22Rv1 (cell line): ENCODE results near the gene MAP2K6.
A peak's percentile ranks its signal among the peaks of the same experiment; 100 is the strongest.

Source experiments
- H3K27ac ChIP-seq: fragments of 450-650 bp; 2 replicates; pipeline ENCODE4 v1.5.1; 2017
- ZFX ChIP-seq: fragments of 450-650 bp; IDR thresholded peaks from 2 replicates; pipeline ENCODE4 v1.6.1; 2017; ENCODE audit warnings: antibody characterized with exemption, borderline replicate concordance
- TF ChIP-seq, protein P1 (sequence below): fragments of 450-650 bp; IDR thresholded peaks from 2 replicates; pipeline ENCODE4 v1.5.1; 2017; ENCODE audit warnings: mild to moderate bottlenecking

Gene MAP2K6

DNA sequence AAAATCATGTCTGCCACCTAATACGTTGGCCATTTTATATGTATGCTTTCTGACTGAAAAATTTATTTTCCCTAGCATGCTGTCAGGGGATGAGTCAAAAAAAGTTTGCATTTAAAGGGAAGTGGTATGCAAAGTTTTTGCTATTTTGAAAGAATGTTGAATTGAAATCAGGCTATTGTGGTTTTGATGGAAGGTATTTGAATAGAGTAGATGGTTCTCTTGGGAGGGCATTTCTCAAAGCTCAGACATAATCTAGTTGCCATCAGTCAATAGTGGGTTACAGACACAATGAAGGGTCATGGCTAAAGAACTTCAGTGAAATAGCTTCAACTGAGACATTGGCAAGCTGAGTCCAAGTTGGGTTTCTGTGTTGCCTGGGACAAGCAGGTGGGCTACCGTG lies 102.4 kb downstream of the MAP2K6 start:
- no peak overlapping the region for H3K27ac ChIP-seq
- TF ChIP-seq ZFX: no peak
- TF ChIP-seq, protein P1, sequence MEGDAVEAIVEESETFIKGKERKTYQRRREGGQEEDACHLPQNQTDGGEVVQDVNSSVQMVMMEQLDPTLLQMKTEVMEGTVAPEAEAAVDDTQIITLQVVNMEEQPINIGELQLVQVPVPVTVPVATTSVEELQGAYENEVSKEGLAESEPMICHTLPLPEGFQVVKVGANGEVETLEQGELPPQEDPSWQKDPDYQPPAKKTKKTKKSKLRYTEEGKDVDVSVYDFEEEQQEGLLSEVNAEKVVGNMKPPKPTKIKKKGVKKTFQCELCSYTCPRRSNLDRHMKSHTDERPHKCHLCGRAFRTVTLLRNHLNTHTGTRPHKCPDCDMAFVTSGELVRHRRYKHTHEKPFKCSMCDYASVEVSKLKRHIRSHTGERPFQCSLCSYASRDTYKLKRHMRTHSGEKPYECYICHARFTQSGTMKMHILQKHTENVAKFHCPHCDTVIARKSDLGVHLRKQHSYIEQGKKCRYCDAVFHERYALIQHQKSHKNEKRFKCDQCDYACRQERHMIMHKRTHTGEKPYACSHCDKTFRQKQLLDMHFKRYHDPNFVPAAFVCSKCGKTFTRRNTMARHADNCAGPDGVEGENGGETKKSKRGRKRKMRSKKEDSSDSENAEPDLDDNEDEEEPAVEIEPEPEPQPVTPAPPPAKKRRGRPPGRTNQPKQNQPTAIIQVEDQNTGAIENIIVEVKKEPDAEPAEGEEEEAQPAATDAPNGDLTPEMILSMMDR: no peak

DNA sequence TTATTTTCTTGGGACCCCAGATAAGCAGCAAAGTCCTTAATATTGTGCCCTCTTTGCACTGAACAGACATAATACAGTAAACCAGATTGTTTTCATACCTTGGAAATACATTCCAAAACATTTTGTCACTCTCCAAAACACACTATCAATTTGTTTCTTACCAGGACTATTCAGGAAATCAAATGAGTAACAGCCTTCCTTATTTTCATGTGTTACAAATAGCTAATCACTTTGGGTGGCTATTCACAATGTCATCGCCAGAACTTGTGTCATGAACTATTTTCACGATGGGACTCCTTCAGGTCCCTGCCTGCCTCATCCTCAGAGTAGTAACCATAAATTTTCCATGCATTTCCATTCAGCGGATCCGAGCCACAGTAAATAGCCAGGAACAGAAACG lies 104.5 kb downstream of the MAP2K6 start:
- H3K27ac ChIP-seq: no peak overlapping the region
- TF ChIP-seq, protein P1: no peak
- TF ChIP-seq ZFX: no peak

DNA sequence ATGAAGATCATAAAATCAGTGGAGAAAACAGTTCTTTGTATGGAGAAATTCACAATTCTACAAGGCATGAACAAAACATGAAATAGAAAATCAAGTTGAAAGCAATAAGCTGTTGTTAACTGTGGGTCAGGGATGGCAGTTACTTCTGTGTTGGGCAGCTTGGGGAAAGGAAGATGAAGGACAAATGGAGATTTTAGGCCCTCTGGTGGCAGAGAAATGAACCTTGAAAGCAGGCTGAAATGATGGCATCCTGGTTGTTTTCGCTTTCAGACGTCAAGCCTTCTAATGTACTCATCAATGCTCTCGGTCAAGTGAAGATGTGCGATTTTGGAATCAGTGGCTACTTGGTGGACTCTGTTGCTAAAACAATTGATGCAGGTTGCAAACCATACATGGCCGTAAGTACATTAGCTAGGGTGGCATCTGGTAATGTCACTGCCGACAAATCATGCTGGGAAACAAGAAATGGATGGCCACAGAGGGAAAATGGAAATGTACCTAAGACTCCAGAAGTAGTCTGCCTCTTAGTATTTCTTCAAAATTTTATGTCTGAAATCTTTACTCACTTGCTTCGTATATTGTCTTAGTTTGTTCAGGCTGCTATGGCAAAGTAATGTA lies 108.9 kb downstream of the MAP2K6 start:
- no peak for TF ChIP-seq ZFX
- TF ChIP-seq, protein P1: peak; percentile 71
- no peak overlapping the region for H3K27ac ChIP-seq

DNA sequence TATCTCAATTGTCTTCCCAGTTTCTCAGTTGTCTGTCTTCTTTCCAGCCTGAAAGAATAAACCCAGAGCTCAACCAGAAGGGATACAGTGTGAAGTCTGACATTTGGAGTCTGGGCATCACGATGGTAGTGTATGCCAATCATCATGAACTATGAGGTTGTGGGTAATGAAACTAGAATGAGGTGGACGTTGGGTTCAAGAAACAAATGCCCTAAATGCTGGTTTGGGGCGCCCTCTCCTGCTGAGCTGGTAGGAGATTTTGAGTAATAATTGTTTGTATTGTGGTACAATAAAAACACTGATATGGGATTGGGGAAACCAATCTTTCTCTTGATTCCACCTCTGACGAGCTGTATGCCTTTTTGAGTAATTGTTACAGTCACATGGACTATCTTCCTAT lies 110.4 kb downstream of the MAP2K6 start:
- no peak overlapping the region for H3K27ac ChIP-seq
- TF ChIP-seq ZFX: no peak
- TF ChIP-seq, protein P1: no peak

DNA sequence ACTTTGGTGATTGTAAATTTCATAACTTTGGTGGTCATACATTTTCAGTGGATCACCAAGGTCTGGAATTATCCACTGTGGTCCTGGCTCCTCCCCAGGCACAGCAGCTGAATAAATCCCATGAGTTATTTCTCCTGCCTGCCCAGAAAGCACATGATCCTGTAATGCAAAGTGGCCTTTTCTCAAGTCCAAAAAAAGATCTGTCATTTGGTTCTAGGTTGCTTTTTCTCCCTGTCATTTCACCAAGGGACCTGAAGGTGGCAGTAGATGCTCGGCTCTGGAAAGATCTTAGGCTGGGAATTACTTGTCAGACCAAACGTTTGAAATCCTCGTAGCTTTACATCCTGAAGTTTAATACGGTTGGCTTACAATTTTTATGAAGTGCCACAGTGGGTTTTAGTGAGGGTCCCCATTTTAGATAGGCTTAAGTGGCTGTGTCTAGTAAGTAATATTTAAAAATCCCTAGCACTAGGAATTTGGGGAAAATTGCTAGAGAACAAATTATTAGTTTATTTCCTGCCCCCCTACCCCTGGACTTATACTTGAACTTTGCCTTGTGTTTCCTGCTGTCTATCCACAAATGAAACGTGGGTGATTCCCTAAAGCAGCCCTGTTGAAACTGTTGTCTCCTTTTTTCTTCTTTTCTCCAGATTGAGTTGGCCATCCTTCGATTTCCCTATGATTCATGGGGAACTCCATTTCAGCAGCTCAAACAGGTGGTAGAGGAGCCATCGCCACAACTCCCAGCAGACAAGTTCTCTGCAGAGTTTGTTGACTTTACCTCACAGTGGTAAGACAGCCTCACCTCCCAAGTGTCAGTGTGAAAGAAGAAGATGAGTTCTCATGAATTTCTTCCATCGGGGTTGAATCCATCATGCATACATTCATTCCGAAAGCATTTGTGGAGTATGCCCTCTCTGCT lies 111.7 kb downstream of the MAP2K6 start:
- TF ChIP-seq, protein P1: peak; percentile 93
- TF ChIP-seq ZFX: no peak
- no peak overlapping the region for H3K27ac ChIP-seq

DNA sequence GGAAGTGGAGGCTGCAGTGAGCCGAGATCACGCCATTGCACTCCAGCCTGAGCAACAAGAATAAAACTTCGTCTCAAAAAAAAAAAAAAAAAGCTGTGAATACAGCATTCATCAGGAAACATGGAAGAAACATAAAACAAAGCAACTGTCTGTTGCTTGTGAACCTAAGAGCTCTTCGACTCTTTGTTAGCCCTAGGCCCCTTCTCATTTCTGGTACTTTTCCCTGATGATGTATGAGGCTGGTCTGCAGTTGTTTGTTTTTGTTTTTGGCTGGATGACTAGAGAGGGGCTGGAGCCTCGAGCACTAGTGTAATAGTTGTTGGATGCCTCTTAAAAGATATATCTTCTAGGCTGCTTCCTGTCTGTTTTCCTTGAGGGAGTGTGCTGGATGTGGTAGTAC lies 113.5 kb downstream of the MAP2K6 start:
- no peak overlapping the region for H3K27ac ChIP-seq
- TF ChIP-seq, protein P1: no peak
- TF ChIP-seq ZFX: no peak
